ENCODE measurements around the gene CDK6. TPM values are rescaled to one million over a fixed set of nuclear protein-coding genes. Genes with fewer than 3 reads are reported as not detected.

The CDK6 gene
- total and polyA plus RNA-seq, 2 of the 8 experiments (the other 6 are each of a cell fraction or from before 2014, with no cell fraction given) = 5.9 to 18.9 TPM

DNA sequence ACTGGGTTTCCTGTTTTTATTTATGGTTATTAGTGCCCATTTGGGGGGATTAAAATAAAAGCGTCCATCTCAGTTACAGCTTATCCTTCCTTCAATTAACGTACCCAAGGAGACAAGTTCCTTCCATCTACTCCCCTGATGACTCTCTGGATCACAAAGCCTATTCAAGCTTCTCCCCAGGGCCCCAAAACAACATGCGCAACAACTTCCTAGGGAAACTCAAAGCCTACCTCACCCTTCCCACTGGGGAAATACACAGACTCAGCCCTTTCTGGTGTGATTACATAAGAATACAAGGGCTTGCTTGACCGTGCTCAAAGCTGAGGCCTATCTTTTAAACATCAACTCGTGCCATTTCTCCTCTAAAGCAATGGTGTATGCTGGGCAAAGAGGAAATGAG, 112.4 kb downstream of the CDK6 start:
- Histone ChIP-seq H2BK120ac (replicated peaks; ENCODE audit: low read depth, low read length) (no peak overlapping the region), H2AFZ (ENCODE audit: low read length) (no peak overlapping the region), H3K4me1 (replicated peaks in 1 of 4; ENCODE audit: control insufficient read depth in 3 of 4, insufficient read depth in 4 of 4, low read length in 3 of 4) (peaks cover 0 to 10% (median 5%) of the 10 kb centered on the region in 4 experiments; a peak in 4 of 7 replicates), H2AK5ac (ENCODE audit: low read depth, low read length) (no peak overlapping the region), H3K9ac (replicated peaks in 1 of 4; ENCODE audit: extremely low read depth in 1 of 4, low read depth in 3 of 4, low read length in 3 of 4) (no peak overlapping the region), H3K79me1 (ENCODE audit: low read depth, low read length) (no peaks in the 10 kb centered on the region; the same call in 1 of the 2 replicates), H2BK20ac (ENCODE audit: low read length) (no peak overlapping the region), H4K20me1 (replicated peaks in 1 of 2; ENCODE audit: control insufficient read depth in 1 of 2, insufficient read depth in 2 of 2, low read length in 2 of 2) (no peaks in the 10 kb centered on the region), H4K91ac (replicated peaks; ENCODE audit: insufficient read length, low read length) (no peak overlapping the region), H3K4me3 (ENCODE audit: extremely low read depth in 1 of 4, insufficient read depth in 2 of 4, low read depth in 3 of 4, low read length in 4 of 4) (peak overlapping the region in 1 of 4 experiments; percentile 7; a peak in 1 of 8 replicates), H2BK12ac (ENCODE audit: low read depth, low read length) (no peak overlapping the region), H3K18ac (ENCODE audit: extremely low read depth, low read length) (no peak overlapping the region), H3K4ac (replicated peaks; ENCODE audit: insufficient read length, low read depth, low read length) (no peak overlapping the region), H3K4me2 (ENCODE audit: insufficient read depth in 1 of 2, low read depth in 2 of 2, low read length in 2 of 2) (peak overlapping the region in 1 of 2 experiments; percentile 55; a peak in 2 of 4 replicates), H3K23ac (ENCODE audit: insufficient read length) (no peak overlapping the region), H4K8ac (ENCODE audit: extremely low read depth, insufficient read depth, low read length) (no peak overlapping the region), H3K27ac (ENCODE audit: low read depth, low read length) (no peak overlapping the region), H3K14ac (ENCODE audit: insufficient read length) (no peak overlapping the region), H3K9me3 (ENCODE audit: insufficient read depth in 2 of 2, low read depth in 1 of 2, low read length in 1 of 2) (no peaks in the 10 kb centered on the region), H3K79me2 (ENCODE audit: control insufficient read depth in 1 of 2, insufficient read depth in 2 of 2, low read length in 2 of 2) (no peaks in the 10 kb centered on the region), H3K56ac (replicated peaks; ENCODE audit: insufficient read length, low read depth, low read length) (no peak overlapping the region), H4K5ac (ENCODE audit: insufficient read length, low read depth, low read length) (no peak overlapping the region), H2BK15ac (ENCODE audit: low read length) (no peak overlapping the region), H2BK5ac (ENCODE audit: low read depth, low read length) (no peak overlapping the region), H3K27me3 (replicated peaks in 1 of 4; ENCODE audit: control insufficient read depth in 3 of 4, extremely low read depth in 1 of 4, insufficient read depth in 3 of 4, low read length in 3 of 4) (peaks cover 0 to 5% (median 0%) of the 10 kb centered on the region in 4 experiments; a peak in 1 of 7 replicates), H3K36me3 (ENCODE audit: control insufficient read depth in 2 of 4, insufficient read depth in 4 of 4, low read length in 3 of 4) (peaks cover 0 to 7% (median 4%) of the 10 kb centered on the region in 4 experiments; a peak in 3 of 8 replicates), H3K23me2 (ENCODE audit: low read depth, low read length) (no peaks in the 10 kb centered on the region)
- DNase-seq (ENCODE audit: low read depth in 1 of 2, low spot score in 2 of 2) (peak in 1 of 2 experiments; percentile 39), FAIRE-seq (peak; percentile 82)
- CTCF ChIA-PET (ENCODE audit: partially characterized antibody) = interaction anchor here (0.6 to 1.6 kb wide), 4 partner anchors 14 to 754 kb away, joined by 3 read pairs; no protein-coding TSS in a partner anchor
- POLR2A ChIA-PET (ENCODE audit: partially characterized antibody) = interaction anchor here (0.8 to 2.3 kb wide), 4 partner anchors 9 to 109 kb away, joined by 3 to 6 read pairs (median 3); no protein-coding TSS in a partner anchor
- 7% methylated on average over 5 of the region's 5 CpGs; no CpG with 5 or more reads in 1 of the 2 experiments for WGBS, 2 experiments (ENCODE audit: extremely low coverage in 1 of 2, insufficient coverage in 1 of 2, insufficient read length in 1 of 2, insufficient replicate concordance in 2 of 2, low coverage in 1 of 2, low lambda C conversion rate in 2 of 2, missing lambda C conversion rate in 1 of 2)
- no peak for TF ChIP-seq POU5F1 (IDR thresholded peaks at IDR 0.05; ENCODE audit: low read depth, low read length)
- TF ChIP-seq CBX8 (IDR thresholded peaks at IDR 0.05; ENCODE audit: borderline replicate concordance, low read depth, low read length) = no peak
- TF ChIP-seq JUND (IDR thresholded peaks at IDR 0.05; ENCODE audit: low read length) = peak; percentile 33; the same call in 1 of the 2 replicates
- TF ChIP-seq SP4 (IDR thresholded peaks at IDR 0.05; ENCODE audit: low read length) = no peak
- TF ChIP-seq NRF1 (IDR thresholded peaks at IDR 0.05; ENCODE audit: low read depth, low read length) = no peak
- TF ChIP-seq CBX5 (IDR thresholded peaks at IDR 0.05; ENCODE audit: low read depth, low read length) = no peak
- TF ChIP-seq SP2 (IDR thresholded peaks at IDR 0.05; ENCODE audit: low read length) = no peak
- no peak for TF ChIP-seq RXRA (IDR thresholded peaks at IDR 0.05; ENCODE audit: insufficient read depth, low read depth, low read length)
- TF ChIP-seq POLR2AphosphoS5 (IDR thresholded peaks at IDR 0.05; ENCODE audit: low read depth, low read length) = no peak
- TF ChIP-seq SUZ12 (IDR thresholded peaks at IDR 0.05; ENCODE audit: low read length) = no peak
- TF ChIP-seq, protein P1, sequence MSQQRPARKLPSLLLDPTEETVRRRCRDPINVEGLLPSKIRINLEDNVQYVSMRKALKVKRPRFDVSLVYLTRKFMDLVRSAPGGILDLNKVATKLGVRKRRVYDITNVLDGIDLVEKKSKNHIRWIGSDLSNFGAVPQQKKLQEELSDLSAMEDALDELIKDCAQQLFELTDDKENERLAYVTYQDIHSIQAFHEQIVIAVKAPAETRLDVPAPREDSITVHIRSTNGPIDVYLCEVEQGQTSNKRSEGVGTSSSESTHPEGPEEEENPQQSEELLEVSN (IDR thresholded peaks at IDR 0.05) = no peak
- no peak for TF ChIP-seq SRF (IDR thresholded peaks at IDR 0.05; ENCODE audit: low read depth, low read length)
- TF ChIP-seq EGR1 (IDR thresholded peaks at IDR 0.05; ENCODE audit: borderline replicate concordance, low read depth, low read length) = no peak
- TF ChIP-seq HDAC2 (IDR thresholded peaks at IDR 0.05; ENCODE audit: borderline replicate concordance in 1 of 2, low read depth in 2 of 2, low read length in 2 of 2) = peak; percentile 53 to 87; a peak in 1 of 4 replicates

Data from H1 (cell line).